ENCODE results near the gene ATOH1. TPM values are rescaled to one million over a fixed set of nuclear protein-coding genes. Genes with fewer than 3 reads are reported as not detected.

Gene ATOH1
- total RNA-seq, 2 donors from 2014 or later = not detected

DNA sequence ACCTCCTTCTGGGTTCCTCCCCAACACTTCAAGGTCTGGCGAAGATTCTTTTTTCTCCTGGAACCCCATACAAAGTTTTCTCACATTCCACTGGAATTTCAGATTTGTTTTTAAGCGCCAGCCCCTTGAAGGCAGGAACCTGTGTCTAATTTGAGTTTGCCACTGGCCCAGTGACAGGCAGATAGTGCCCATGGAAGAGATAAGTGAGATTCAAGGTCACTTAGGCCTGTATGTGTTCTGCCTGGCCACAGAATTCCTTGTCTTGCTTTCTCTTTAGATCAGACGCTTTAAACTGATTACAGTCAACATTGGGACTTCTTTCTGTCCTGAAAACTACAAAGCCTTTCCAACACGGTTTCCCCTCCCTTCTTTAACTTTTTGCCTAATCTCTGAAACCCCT lies 11.2 kb downstream of the ATOH1 start:
- no peaks in the 10 kb centered on the region for H3K36me3 ChIP-seq

DNA sequence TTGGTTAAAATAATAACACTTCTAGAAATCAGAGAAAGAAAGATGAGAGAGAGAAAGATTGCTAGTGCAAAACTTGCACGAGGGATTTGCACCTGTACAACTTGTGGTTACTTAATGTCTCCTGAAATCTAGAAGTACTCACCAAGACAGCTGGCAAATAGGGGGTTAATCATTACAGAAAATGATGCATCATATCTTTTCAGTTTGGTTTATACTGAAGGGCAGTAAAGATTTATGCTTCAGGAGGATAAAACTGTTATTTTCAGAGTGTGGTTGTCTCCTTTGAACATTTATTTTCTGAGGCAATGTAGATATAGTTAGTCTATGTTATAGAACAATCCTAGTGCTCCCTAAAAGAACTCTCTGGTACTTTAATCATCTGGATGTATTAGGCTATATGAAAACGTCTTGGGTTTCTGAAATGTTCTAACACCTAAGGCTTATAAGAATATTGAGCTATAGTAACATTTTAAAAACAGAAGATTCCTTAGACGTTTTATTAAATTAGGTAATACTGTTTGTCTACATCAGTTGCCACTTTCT lies 13.3 kb downstream of the ATOH1 start:
- no peak for DNase-seq (ENCODE audit: low spot score)
- no peak for TF ChIP-seq CTCF (IDR thresholded peaks at IDR 0.05)
- Histone ChIP-seq H3K27ac (no peak overlapping the region), H3K27me3 (no peaks in the 10 kb centered on the region), H3K36me3 (no peaks in the 10 kb centered on the region), H3K9me3 (no peaks in the 10 kb centered on the region), H3K4me3 (no peak overlapping the region), H3K4me1 (no peaks in the 10 kb centered on the region)

More for the DNA sequence above, 11.2 kb downstream of the ATOH1 start:
- H3K27ac ChIP-seq = no peak overlapping the region
- no peak for DNase-seq (ENCODE audit: low spot score)
- H3K4me1 ChIP-seq = peaks cover 0 to under 1% of the 10 kb centered on the region in 2 donors
- H3K9me3 ChIP-seq = no peaks in the 10 kb centered on the region
- TF ChIP-seq CTCF (IDR thresholded peaks at IDR 0.05) = no peak
- no peak overlapping the region for H3K4me3 ChIP-seq
- H3K27me3 ChIP-seq = peaks cover 0 to 3% of the 10 kb centered on the region in 2 donors

- TF ChIP-seq CTCF (IDR thresholded peaks at IDR 0.05) = no peak
- no peak for DNase-seq (ENCODE audit: low spot score)
- Histone ChIP-seq H3K27ac (no peak overlapping the region), H3K9me3 (no peaks in the 10 kb centered on the region), H3K36me3 (no peaks in the 10 kb centered on the region), H3K27me3 (no peaks in the 10 kb centered on the region), H3K4me3 (no peak overlapping the region), H3K4me1 (no peaks in the 10 kb centered on the region)
These were observed 14.2 kb downstream of the ATOH1 start for GRCh38 chr4:93842601-93843252.

- H3K4me3 ChIP-seq = no peak overlapping the region
- no peaks in the 10 kb centered on the region for H3K27me3 ChIP-seq
- no peak overlapping the region for H3K27ac ChIP-seq
- H3K9me3 ChIP-seq = no peaks in the 10 kb centered on the region
- no peak for DNase-seq (ENCODE audit: low spot score)
- no peaks in the 10 kb centered on the region for H3K36me3 ChIP-seq
- no peaks in the 10 kb centered on the region for H3K4me1 ChIP-seq
- no peak for TF ChIP-seq CTCF (IDR thresholded peaks at IDR 0.05)
These were observed 15.2 kb downstream of the ATOH1 start for GRCh38 chr4:93843772-93844171.

- Histone ChIP-seq H3K27ac (no peak overlapping the region), H3K4me1 (no peaks in the 10 kb centered on the region), H3K36me3 (no peaks in the 10 kb centered on the region), H3K27me3 (no peaks in the 10 kb centered on the region), H3K4me3 (no peak overlapping the region), H3K9me3 (no peaks in the 10 kb centered on the region)
- no peak for DNase-seq (ENCODE audit: low spot score)
- no peak for TF ChIP-seq CTCF (IDR thresholded peaks at IDR 0.05)
These were observed 24.1 kb downstream of the ATOH1 start for GRCh38 chr4:93852680-93853079.

DNA sequence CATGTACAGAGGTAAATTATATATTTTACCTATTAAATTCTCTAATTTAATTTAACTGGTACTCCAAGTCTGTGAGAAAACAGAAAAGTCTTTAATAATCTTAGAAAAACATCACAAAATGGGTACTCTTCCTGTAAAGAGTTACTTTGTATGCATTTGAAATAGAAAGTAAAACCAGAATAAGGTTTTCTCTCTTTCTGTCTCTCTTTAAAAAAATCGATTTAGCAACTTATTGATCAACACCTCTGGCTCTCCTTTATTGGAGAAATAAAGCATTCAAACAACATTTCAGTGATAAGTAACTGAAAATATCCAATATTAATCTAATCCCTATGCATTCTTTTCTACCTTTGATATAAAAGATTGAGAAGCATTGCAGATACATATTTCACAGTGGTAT lies 27.4 kb downstream of the ATOH1 start:
- Histone ChIP-seq H3K36me3 (no peaks in the 10 kb centered on the region), H3K9me3 (no peaks in the 10 kb centered on the region), H3K4me1 (no peaks in the 10 kb centered on the region), H3K27ac (no peak overlapping the region), H3K27me3 (no peaks in the 10 kb centered on the region), H3K4me3 (no peak overlapping the region)
- DNase-seq (ENCODE audit: low spot score) = no peak
- no peak for TF ChIP-seq CTCF (IDR thresholded peaks at IDR 0.05)
